Sigmoid colon (tissue), 7 donors: Measurements from ENCODE around the gene CDC42BPA. TPM values are rescaled to one million over a fixed set of nuclear protein-coding genes. Genes with fewer than 3 reads are reported as not detected.
"Not testable (repeated sequence)": the region's sequence is repeated elsewhere in the genome, so short reads cannot be mapped to it uniquely, and the experiment has no call there.

ENCODE experiments used
- DNase-seq: peaks from one replicate; pipeline ENCODE4 v3.0.0-alpha.2; 2019
- H3K27ac ChIP-seq, 4 donors: fragments of 200-600 bp; sonication (generic); one replicate each; pipeline ENCODE4 v1.5.1; 2016 to 2019; ENCODE audit warnings: mild to moderate bottlenecking in 1 of 4
- H3K27me3 ChIP-seq, 3 donors: fragments of 200-600 bp; sonication (generic); one replicate each; pipeline ENCODE4 v1.5.1; 2019; ENCODE audit warnings: mild to moderate bottlenecking in 1 of 3
- H3K36me3 ChIP-seq, 4 donors: fragments of 200-600 bp; sonication (generic); one replicate each; pipeline ENCODE4 v1.5.1; 2016 to 2019
- H3K4me1 ChIP-seq, 4 donors: fragments of 200-600 bp; sonication (generic); one replicate each; pipeline ENCODE4 v1.5.1; 2017 to 2019
- H3K4me3 ChIP-seq, 4 donors: fragments of 200-600 bp; sonication (generic); one replicate each; pipeline ENCODE4 v1.5.1; 2017 to 2019; ENCODE audit warnings: mild to moderate bottlenecking in 2 of 4, moderate library complexity in 1 of 4
- H3K9me3 ChIP-seq, 4 donors: fragments of 200-600 bp in 3 of 4; sonication (generic) in 3 of 4; one replicate each; pipeline versions ENCODE4 v1.5.1 to v1.6.1; 2013 to 2019
- CTCF ChIP-seq, 4 experiments: fragments of 450-650 bp in 3 of 4; fragments of 200-600 bp in 1 of 4; IDR thresholded peaks; one replicate each; pipeline ENCODE4 v1.5.1; 2016 to 2019; ENCODE audit warnings: antibody characterized with exemption in 4 of 4, mild to moderate bottlenecking in 3 of 4, moderate library complexity in 2 of 4
- EP300 ChIP-seq, 4 donors: sonication (generic); formaldehyde crosslinking; IDR thresholded peaks; one replicate each; pipeline ENCODE4 v1.6.1; 2017; ENCODE audit warnings: antibody characterized with exemption in 4 of 4
- POLR2A ChIP-seq, 2 donors: fragments of 450-650 bp; IDR thresholded peaks; one replicate each; pipeline ENCODE4 v1.6.1; 2016; ENCODE audit warnings: antibody characterized with exemption in 2 of 2, mild to moderate bottlenecking in 2 of 2, moderate library complexity in 2 of 2
- POLR2AphosphoS5 ChIP-seq, 4 donors: sonication (generic); formaldehyde crosslinking; IDR thresholded peaks; one replicate each; pipeline ENCODE4 v1.6.1; 2017; ENCODE audit warnings: antibody characterized with exemption in 4 of 4
- WGBS, 2 donors: extraction: QIAGEN DNeasy Blood & Tissue Kit; methylation state at CpG; one replicate each; pipeline ENCODE4 v1.1.7; 2013; 5-methylcytosine and 5-hydroxymethylcytosine counted together
- intact Hi-C: fragments of 100-400 bp; cut with DNase I; formaldehyde crosslinking; loops from one replicate; pipeline ENCODE4 v1.15.1; 2023
- polyA plus RNA-seq, 3 donors: library from polyadenylated mRNA; stranded (reverse); fragments of 200-250 nt; gene quantifications; one replicate each; pipeline ENCODE4 v1.2.3, GENCODE V29; 2013
- total RNA-seq, 4 donors: library from RNA; depleted of rRNA; stranded (reverse); fragments of >200 nt; gene quantifications; one replicate each; pipeline ENCODE4 v1.1.0, GENCODE V29; 2016
- donor health status: healthy with polysubstance abuse.
- donor health status: Bipolar disorder and iron deficiency.
- donor health status: healthy.

Gene CDC42BPA
- total and polyA plus RNA-seq, 7 donors = 8.4 to 93.6 (median 60.8) TPM

- Histone ChIP-seq H3K27ac (no peak overlapping the region), H3K9me3 (no peaks in the 10 kb centered on the region), H3K4me3 (no peak overlapping the region), H3K36me3 (no peaks in the 10 kb centered on the region), H3K27me3 (no peaks in the 10 kb centered on the region), H3K4me1 (peaks cover 0 to 22% (median 12%) of the 10 kb centered on the region in 4 donors)
- intact Hi-C loops = no loop called here
- no peak for TF ChIP-seq POLR2AphosphoS5 (IDR thresholded peaks at IDR 0.05)
- no peak for TF ChIP-seq CTCF (IDR thresholded peaks at IDR 0.05)
- TF ChIP-seq EP300 (IDR thresholded peaks at IDR 0.05) = no peak
- TF ChIP-seq POLR2A (IDR thresholded peaks at IDR 0.05) = no peak
- DNase-seq = no peak
- 84 to 93% methylated on average over 6 of the region's 6 CpGs for WGBS, 2 donors
Measured at GRCh38 chr1:226956942-226957713, 361.2 kb downstream of the CDC42BPA start.

GRCh38 chr1:226955857-226956256, 362.4 kb downstream of the CDC42BPA start:
- peaks cover 0 to 26% (median 20%) of the 10 kb centered on the region in 4 donors for H3K4me1 ChIP-seq
- WGBS, 2 donors = 98 to 99% methylated on average over 2 of the region's 2 CpGs
- intact Hi-C loops, H3K36me3 ChIP-seq, H3K27me3 ChIP-seq, H3K27ac ChIP-seq, DNase-seq, H3K9me3 ChIP-seq, H3K4me3 ChIP-seq: not testable (repeated sequence)

- Histone ChIP-seq H3K4me3 (no peak overlapping the region), H3K27me3 (no peaks in the 10 kb centered on the region), H3K9me3 (no peaks in the 10 kb centered on the region), H3K4me1 (peaks cover 0 to 31% (median 21%) of the 10 kb centered on the region in 4 donors), H3K36me3 (no peaks in the 10 kb centered on the region), H3K27ac (no peak overlapping the region)
- no peak for TF ChIP-seq EP300 (IDR thresholded peaks at IDR 0.05)
- no peak for TF ChIP-seq CTCF (IDR thresholded peaks at IDR 0.05)
- TF ChIP-seq POLR2AphosphoS5 (IDR thresholded peaks at IDR 0.05) = no peak
- no peak for TF ChIP-seq POLR2A (IDR thresholded peaks at IDR 0.05)
- DNase-seq = no peak
- intact Hi-C loops = no loop called here
- 93% methylated on average over 4 of the region's 4 CpGs for WGBS, 2 donors
Measured at GRCh38 chr1:226954777-226955176, 363.5 kb downstream of the CDC42BPA start.

- Histone ChIP-seq H3K27ac (no peak overlapping the region), H3K9me3 (no peaks in the 10 kb centered on the region), H3K36me3 (no peaks in the 10 kb centered on the region), H3K4me3 (no peak overlapping the region), H3K27me3 (no peaks in the 10 kb centered on the region), H3K4me1 (peaks cover 0 to 28% (median 19%) of the 10 kb centered on the region in 4 donors)
- intact Hi-C loops = no loop called here
- 70 to 90% methylated on average over 6 of the region's 6 CpGs for WGBS, 2 donors
- DNase-seq = no peak
- TF ChIP-seq CTCF (IDR thresholded peaks at IDR 0.05) (no peak), EP300 (IDR thresholded peaks at IDR 0.05) (no peak), POLR2AphosphoS5 (IDR thresholded peaks at IDR 0.05) (no peak), POLR2A (IDR thresholded peaks at IDR 0.05) (no peak)
Measured at GRCh38 chr1:226954337-226954736, 364.0 kb downstream of the CDC42BPA start.

- Histone ChIP-seq H3K27ac (peak overlapping the region in 1 of 4 donors; percentile 47), H3K4me3 (no peak overlapping the region), H3K9me3 (no peaks in the 10 kb centered on the region), H3K36me3 (no peaks in the 10 kb centered on the region), H3K4me1 (peaks cover 0 to 22% (median 18%) of the 10 kb centered on the region in 4 donors), H3K27me3 (no peaks in the 10 kb centered on the region)
- TF ChIP-seq EP300 (IDR thresholded peaks at IDR 0.05) = no peak
- DNase-seq = no peak
- intact Hi-C loops = no loop called here
- WGBS, 2 donors = 91% methylated on average over 11 of the region's 11 CpGs
Measured at GRCh38 chr1:226953175-226953800, 365.0 kb downstream of the CDC42BPA start.
